Inflammatory macrophage treated with lipopolysaccharide for 4 hours (primary cell): ENCODE data around the gene KRTAP10-12.

Experiments
- DNase-seq: peaks from one replicate; pipeline ENCODE4 v3.0.0-alpha.2; 2020

Gene KRTAP10-12

DNA sequence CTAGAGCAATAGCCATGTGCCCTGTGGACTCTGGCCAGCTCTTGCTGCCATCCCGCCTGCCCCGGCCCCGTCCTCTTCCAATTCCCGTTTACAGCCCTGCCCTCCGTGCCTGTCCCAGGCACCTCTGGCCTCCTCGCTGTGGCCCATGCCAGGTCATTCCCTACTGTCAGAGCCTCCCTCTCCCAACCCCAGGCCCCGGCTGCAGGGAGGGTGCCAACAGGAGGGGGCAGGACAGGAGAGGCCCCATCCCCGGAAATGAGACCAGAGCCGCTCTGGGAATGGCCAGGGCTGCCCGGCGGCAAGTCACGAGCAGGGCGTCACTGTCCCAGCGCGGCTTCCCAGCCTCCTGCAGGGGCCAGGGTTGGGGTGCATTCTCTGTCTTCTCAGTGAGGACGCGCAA lies 37.9 kb downstream of the KRTAP10-12 start:
- DNase-seq: no peak

DNA sequence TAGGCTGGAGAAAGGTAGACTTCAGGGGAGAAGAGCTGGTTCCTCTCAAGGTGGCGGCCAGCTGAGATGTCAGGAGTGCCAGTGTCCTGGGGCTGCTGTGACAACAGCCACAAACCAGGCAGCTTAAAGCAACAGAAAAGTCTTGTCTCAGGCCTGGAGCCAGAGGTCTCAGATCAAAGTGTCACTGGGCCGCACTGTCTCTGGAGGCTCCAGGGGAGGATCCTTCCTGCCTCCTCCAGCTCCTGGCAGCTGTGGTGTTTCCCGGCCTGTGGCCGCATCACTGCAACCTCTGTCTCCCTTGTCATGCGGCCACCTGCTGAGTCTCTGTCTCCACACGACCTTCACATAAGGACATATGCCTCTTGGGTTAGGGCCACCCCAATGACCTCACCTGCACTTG lies 38.8 kb downstream of the KRTAP10-12 start:
- no peak for DNase-seq

DNA sequence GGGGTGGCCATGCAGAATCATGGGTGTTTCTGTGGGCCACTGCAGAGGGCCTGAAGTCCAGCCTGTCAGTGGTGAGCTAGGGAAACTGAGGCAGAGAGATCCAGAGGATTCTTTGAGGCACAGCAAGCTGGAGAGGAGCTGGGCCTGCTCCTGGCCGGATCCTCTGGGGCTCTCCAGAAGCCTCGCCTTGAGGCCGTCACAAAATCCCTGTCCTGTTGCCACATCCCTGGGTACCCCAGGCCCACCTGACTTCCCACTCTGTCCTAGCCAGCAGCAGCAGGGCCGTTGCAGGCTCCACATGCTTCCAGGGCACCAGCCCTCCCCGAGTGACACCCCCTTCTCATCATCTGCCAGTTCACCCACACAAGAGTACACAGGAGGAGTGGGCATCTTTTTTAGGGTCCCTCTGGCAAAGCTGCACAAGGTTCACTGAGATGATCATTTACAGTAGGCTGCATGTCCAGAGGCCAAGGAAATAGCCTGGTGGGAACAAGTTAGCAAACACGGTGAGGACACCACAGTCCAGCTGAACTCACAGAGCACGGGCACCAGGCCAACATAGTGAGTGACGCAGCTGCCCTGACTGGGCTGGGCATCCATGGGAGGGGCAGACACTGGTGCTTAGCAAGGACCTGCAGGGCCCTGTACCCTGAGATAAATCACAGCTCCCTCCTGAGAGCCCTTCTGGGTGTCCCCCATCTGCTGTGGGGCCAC lies 39.5 kb downstream of the KRTAP10-12 start:
- DNase-seq: no peak

DNA sequence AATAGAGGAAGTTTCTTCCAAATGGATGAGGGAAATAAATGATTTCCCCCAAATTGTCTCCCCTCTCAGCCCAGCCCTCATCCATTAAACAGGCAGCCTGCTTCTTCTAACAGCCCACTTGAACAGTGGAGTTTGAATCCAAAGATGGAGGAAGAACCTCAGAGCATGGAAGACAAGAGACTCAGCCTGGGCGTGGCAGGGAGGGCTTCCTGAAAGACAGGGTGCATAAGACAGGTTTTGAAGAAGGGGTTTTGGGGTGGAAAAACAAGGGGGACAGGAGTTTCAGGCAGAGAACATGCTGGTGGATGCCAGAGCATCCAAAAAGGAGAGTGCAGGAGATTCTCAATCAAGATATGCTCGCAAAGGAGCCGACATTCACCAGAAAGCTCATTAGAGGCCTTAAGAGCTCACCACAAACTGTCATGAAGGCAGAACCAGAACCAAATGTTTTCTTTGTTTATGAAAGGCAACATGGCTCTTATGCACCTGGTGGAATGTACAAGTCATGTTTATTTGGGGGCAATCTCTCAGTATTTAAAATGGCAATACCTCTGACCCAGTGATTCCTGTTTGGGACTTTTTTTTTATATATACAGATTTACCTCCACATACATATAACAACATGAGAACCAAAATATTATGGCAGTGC lies 40.9 kb downstream of the KRTAP10-12 start:
- DNase-seq: no peak

DNA sequence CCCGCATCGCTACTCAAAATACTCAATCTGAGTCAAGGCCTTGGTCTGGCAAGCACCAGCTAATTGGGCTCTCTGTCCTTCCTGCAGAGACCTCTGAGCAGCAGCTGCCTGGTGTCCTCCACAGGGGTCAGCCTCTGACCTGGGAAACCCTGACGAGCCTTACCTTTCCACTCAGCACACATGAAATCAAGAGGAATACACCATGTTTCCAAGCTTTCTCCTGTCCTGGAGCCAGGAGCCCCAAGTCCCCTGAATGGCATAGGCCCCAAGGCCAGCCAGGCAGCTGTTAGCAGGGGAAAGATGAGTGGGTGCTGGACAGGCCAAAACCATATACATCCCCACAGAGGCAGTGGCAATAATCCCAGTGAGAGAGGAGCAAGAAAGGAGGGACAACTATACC lies 41.6 kb downstream of the KRTAP10-12 start:
- DNase-seq: no peak

DNA sequence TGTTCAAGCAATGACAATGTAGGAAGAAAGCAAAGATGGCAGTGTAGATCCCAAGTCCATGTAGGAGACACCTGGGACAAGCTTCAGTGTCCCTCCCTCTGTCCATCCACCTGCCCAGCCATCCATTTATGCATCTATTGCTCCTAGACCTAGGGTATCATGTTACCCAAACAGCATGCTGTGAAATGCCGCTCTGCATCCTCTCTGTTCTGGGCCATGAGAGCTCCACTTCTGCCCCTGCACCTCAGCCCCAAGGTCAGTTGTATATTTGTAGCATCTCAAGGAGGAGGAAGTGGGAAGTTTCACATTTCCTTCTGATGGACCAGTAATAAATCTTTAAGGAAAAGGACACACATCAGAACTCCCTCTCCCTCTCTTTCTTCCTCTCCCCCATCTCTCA lies 42.3 kb downstream of the KRTAP10-12 start:
- DNase-seq: no peak

DNA sequence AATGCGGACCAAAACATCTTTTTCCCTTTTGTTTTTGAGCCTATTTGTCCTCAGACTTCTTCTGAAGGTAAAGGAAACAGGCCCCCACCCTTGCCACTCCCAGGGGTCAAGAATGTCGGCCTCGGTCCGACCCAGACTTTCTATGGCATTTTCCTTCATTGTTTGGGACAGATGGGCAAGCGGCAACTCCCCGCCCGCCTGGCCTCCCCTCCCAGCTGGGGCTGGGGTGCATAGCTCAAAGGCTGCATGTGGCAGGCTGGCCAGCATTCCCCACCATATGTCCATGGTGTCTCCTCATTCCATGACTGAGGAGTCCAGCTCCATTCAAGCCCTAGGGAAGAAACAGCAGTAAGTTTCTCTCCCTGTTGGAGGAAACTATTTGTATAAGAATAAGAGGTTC lies 43.8 kb downstream of the KRTAP10-12 start:
- no peak for DNase-seq

DNA sequence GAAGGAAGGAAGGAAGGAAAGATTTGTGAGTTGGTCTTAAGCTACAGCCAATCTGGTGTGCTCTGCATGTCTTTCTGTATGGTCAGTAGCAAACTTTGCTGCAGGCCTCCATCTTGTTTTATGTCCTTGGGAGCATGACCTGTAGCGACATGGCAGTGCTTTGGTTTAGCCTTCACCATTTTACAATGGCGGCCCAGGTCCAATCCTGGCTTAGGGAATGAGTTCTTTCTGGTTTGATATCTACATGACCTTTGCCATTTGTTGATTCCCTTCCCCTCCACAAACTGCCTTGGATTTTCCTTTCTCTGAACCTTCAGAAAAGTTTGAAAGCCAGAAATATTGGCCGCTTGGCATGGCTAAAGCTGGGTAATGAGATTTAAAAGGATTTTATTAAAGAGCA lies 44.9 kb downstream of the KRTAP10-12 start:
- DNase-seq: no peak

DNA sequence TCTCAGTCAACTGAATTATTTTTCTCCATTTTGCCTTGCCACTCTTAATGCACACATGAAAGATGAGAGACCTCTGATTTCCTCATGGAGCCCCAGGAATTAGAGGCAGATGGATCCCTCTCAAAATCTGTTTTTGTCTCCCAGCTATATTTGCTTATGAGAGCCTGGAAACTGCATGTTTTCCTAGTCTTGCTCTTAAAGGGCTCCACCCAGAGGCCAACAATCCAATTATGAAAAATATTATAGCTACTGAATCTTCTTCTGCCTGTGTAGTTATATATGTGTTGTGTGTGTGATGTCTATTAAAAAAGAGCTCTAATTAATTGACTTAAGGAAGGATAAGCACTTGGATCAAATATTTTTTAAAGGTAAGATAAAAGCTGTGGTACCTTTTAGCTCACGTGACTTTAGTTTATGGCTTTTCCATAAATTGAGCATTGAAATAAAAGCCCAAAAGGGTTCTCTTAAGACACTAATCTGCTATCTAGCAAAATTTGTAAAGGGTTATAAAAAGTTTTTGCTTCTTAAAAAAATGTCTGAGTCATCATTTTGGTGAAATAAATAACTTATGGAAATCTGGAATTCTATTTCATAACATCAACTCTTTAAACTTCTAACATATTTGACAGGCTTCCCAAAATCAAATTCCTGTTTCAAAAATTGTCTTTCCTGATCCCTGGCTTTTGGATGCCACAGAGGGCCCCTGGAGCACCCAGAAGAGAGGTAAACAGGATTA lies 45.6 kb downstream of the KRTAP10-12 start:
- peak; percentile 1 for DNase-seq
